HG03439 (cell line): Measurements from ENCODE around the gene DHX58.

Source experiments
- ATAC-seq: cut with Tn5 transposase; IDR thresholded peaks from one replicate; pipeline ENCODE4 v1.9.1; 2021; ENCODE audit warnings: mild to moderate bottlenecking, moderate library complexity; ENCODE audit not compliant: unreplicated experiment

Gene DHX58

GRCh38 chr17:42087736-42088705, 24.5 kb downstream of the DHX58 start:
- no peak for ATAC-seq

- ATAC-seq, result no peak
Observed at GRCh38 chr17:42087042-42087701, 25.3 kb downstream of the DHX58 start.

- ATAC-seq, result no peak
Observed at GRCh38 chr17:42081516-42082129, 30.9 kb downstream of the DHX58 start.

DNA sequence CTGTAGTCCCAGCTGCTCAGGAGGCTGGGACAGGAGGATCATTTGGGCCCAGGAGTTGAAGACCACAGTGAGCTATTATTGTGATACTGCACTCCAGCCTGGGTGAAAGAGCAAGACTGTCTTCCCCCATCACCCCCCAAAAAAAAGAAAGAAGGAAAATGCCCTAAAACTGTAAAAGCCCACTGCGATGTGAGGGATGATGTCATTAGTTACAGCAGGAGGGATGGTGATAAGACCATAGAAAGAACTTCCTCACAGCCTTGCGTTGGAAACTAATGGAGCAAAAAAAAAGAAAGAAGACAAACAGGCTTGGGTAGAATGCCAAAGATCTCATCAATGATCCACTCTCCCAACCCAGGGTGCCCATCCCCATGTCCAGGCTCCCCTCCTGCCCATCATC, 33.0 kb downstream of the DHX58 start:
- no peak for ATAC-seq

DNA sequence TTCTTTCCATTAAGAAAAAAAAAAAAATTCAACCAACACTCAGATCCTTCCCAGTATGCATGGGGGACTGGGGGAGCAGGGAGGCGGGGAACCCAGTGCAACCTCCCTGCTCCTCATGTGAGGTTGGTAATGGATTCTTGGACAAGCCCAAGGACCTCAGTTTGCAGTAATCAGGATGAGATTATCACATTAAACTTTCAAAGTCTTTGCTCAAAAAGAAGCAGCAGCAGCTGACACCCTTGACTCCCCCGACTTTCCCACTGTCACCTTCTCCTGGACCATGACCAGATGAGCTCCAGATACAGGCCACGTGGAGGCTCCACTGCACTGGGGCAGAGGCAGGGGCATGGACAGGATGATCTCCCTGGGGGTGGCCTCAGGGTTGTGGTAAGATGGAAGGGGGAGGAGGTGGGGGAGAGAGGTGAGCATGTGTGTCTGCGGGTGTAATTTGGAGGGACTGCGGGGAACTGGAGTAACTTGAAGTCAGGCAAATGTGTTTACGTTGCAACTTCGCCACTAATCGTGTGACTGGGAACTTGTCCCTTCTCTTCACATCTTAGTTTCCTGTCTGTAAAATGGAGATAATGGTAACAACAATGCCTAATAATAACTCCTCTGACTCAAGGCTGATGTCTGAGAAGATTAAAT, 34.0 kb downstream of the DHX58 start:
- ATAC-seq, result no peak

DNA sequence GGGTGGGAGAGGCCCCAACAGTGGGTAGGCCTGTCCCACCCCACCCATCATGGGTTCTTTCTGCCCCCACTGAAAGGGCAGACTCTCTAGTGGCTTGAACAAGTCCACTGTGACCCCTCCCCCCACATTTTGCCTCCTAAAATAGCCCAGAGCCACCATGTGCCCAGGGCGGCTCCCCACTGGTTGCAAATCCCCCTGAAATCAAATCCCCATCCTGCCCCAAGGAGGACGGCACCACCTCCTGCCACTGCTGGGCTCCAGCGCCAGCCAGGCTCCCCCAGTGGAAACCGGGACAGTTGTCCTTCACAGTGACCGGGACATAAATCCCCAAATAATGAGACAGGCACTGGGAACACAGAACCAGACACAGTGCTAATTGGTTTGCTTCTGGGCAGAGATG, 34.8 kb downstream of the DHX58 start:
- no peak for ATAC-seq

DNA sequence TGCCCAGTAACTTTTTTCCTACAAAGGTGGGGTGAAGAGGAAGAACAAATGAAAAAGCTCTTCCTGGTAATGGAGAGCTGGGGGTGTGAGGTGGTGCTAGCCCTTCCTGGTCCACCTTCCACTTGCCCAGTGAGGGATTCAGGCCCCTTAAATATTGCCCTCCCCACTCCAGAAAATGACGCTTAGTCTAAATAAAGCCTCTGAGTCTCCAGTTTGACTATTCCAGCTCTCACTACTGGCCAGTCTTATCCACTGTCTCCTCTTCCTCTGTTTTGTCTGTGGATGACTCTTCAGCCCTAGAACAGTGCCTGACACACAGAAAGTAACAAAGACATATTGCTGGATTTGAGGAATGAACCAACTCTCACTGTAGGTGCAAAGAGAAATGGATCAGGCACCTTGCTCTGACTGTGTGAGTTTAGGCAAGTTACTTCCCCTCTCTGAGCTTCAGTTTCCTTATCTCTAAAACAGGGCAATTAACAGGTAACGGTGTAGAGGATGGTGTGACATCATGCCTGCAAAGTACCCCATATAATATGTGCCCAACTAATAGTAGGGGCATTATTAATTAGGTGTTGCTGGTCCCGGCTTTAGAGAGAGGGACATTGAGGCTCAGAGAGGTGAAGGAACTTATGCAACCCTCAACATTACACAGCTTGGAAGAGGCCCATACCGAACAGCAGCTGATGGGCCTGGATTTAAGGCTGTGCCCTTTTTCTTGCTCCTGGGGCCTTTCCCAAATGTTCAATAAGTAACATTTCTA, 35.5 kb downstream of the DHX58 start:
- no peak for ATAC-seq

DNA sequence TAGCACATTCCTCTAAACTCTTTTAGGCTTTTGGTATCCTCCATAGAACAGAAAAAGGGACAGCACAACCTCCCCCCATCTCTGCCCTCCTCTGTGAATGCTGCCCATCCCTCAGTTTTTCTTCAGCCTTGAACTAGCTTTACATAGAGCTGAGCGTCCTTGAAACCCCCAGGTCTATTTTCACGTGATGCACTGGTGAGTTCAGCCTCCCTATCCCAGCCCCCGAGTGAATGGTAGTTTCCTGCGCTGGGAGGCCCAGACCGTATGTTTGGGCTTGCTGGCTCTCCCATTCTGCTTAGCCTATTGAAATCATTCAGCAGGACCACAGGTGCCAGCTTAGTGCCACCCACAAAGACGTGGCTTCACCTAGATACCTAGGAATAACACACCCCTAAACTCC, 36.7 kb downstream of the DHX58 start:
- ATAC-seq, result no peak

DNA sequence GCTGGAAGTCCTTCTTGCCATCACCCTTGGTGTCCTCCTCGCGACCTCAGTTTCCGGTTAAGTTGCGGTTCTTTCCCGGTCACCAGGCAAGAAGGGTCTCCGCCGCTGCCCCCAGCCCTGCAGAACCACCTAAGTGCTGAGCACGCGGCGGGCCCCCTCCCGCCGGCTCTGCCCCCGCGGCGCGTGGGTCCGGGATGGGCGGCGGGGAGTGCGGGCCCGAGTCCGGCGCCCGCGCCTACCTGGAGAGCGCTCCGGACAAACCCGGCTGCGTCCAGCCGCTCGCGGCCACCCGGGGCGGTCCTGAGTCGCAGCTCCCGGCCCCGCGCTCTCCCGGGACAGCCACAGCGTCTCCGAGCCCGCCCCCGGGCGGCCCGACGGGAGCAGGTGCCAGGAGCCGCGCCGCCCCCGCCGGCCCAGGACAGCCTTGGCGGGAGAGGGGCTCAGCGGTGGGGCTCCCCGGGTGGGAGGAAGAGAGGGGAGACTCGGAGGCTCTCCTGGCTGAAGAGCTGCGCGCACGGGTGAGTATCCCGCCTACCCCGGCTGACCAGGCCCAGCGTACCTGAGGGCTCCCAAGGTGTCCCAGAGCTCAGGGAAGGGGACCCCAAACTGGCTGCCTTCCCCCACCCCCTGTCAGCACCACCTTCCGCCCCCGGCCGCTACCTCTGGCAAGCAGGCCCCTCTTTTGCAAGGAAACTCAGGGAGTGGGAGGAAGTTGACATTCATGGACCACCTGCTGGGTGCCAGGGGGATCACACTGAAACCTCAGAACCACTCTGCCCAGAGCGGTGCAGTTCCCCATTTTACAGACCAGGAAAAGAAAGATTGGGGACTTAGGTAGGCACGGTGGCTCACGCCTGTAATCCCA, 40.0 kb downstream of the DHX58 start:
- no peak for ATAC-seq

- no peak for ATAC-seq
Observed at GRCh38 chr17:42071810-42072209, 40.7 kb downstream of the DHX58 start.

DNA sequence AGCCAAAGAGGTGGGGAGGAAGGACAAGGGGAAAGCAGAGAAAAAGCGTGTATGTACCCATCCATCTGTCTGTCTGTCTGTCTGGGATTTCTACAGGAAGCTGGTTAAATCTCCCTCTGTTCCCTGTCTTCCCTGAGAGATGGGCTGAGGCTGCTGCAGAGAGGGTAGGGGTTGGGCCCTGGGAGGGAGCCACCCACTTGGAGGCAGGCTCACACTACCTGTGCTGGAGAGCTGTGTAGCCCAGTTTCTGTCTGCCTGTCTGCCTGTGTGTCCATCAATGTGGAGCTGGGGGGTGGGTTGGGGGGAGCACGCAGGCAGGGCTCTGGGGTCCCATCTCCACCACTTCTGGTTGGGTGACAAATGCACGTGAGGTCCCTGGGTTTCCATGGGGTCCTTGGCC, 43.5 kb downstream of the DHX58 start:
- ATAC-seq, result no peak

GRCh38 chr17:42067371-42068091, 45.0 kb downstream of the DHX58 start:
- ATAC-seq, result no peak

DNA sequence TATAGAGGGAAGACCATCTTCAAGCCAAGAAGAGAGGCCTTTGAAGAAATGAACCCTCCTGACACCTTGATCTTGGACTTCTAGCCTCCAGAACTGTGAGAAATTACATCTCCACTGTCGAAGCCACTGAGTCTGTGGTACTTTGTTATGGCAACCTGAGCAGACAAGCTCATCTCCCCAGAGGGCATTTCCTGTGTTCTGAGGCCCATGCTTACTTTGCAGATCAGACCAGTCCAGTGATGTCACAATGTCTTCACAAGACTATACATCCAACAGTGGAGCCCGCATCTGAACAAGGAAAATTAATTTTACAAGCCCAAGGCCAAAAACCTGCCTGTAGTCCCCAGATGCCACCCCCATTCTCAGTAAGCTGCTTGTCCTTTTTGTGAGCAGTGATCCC, 47.3 kb downstream of the DHX58 start:
- no peak for ATAC-seq

DNA sequence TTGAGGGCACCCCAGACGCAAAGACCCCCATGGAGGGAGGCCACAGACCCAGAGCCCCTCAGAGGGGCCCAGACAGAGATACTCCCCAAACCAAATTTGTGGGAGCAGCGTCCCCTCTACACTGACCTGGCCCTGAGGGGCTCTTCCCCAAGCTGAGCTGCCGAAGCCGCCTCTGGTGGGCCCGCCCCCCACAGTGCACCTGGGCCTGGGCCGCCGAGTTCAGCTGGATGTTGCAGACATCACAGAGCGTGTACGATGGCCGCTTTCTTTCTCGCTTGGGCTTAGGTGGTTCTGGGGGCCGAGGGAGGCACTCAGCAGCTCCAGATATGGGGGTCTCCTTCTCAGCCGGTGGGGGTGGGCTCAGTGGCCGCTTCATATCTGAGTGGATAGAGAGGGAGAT, 49.8 kb downstream of the DHX58 start:
- ATAC-seq, result no peak

DNA sequence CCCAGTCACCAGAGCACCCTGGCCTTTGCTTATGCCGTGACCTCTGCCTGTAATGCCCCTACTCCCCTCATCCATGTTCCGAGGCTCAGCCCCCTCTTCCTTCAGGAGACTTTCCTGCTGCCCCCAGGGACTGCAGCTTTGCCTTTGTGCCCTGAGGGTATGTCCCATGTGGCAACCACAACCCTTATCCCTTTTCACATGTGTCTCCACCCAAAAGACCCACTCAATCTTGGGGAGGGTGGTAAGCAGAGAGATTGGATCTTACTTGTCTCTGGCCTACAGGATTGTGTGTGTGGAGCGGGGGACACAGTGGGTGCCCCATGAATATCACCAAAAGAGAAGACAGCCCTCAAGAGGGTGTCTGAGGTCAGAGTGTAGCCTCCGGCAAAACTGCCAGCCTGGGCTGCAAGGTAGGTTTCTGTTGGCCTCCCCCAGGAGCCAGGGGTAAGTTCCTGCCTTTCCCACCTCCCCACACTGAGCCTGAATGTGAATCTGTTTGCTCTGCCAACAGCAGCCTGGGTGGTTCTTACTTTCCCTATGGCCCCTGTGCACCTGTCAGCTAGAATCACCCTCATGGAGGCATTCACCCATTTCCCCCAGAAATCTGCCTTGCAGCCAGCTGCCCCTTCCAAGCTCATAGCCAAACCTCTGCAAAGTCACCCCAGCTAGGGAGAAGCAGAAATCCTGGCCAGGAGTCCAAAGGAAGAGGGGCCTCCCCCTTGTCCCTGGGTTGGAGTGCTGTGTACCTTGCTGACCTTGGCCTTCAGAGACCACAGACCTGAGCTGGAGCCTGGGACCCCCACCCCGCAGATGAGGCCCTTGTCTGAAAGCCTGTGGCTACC, 50.6 kb downstream of the DHX58 start:
- ATAC-seq, result no peak

DNA sequence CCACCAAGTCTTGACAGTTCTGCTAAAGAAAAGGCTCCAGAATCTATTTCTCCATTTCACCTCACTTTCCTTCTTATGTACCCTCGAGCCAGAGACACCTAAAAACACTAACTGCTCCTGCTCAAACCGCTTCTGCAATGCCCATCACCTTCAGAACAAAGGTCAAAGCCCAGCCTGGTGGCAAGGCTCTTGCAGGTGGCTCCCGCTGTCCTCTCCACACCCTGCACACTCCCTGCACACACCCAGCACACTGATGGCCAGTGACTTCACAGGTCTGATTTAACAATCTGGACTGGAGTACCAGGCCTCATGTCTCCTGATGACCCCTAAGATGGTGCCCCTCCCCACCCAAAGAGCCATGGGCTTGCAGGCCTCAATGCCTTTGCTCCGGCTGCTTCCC, 52.3 kb downstream of the DHX58 start:
- ATAC-seq, result no peak

- no peak for ATAC-seq
Observed at GRCh38 chr17:42059815-42060214, 52.7 kb downstream of the DHX58 start.

DNA sequence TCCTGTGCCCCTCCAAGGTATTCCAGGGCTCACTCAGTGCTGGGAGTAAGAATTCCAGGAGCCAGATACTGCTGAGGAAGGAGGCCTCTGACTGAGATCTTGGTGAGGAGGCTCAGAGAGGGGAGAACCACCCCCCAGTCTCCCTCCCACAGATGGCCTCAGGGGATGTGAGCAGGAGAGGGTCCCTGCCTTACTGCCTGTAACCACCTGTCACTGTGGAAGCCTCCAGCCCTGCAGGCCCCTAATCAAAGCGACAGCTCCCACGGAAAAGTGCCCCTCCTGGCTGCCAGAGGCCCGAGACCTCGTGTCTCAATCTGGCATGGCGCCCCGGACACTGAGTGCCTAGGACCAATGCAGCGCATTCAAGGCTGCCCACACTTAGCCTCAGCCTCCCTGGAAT, 54.5 kb downstream of the DHX58 start:
- no peak for ATAC-seq
